Inferior parietal cortex (tissue), 1 donor: ENCODE measurements around the gene RNF222.

Source experiments
- DNase-seq: peaks from one replicate; pipeline ENCODE4 v3.0.0-alpha.2; 2016; ENCODE audit errors: extremely low spot score

Gene RNF222

GRCh38 chr17:8397636-8398035, at the start of gene RNF222:
Gene RNF222, minus strand, starts transcription at chr17:8397827. Its CDS starts 4,366 bp downstream, at chr17:8393461.
- DNase-seq = no peak

- DNase-seq = no peak
These were observed 47.9 kb upstream of the RNF222 start for GRCh38 chr17:8445536-8445935.

- DNase-seq = no peak
These were observed 46.9 kb upstream of the RNF222 start for GRCh38 chr17:8444494-8444893.

GRCh38 chr17:8443756-8444155, 46.1 kb upstream of the RNF222 start:
- no peak for DNase-seq

- no peak for DNase-seq
These were observed 44.7 kb upstream of the RNF222 start for GRCh38 chr17:8442310-8442709.

- no peak for DNase-seq
These were observed 44.1 kb upstream of the RNF222 start for GRCh38 chr17:8441690-8442089.

- DNase-seq = no peak
These were observed 42.1 kb upstream of the RNF222 start for GRCh38 chr17:8439681-8440080.

- DNase-seq = no peak
These were observed 40.8 kb upstream of the RNF222 start for GRCh38 chr17:8438441-8438840.

GRCh38 chr17:8436844-8437171, 39.2 kb upstream of the RNF222 start:
- DNase-seq = no peak

GRCh38 chr17:8436169-8436843, 38.7 kb upstream of the RNF222 start:
- no peak for DNase-seq

- peak; percentile 93 for DNase-seq
These were observed 37.9 kb upstream of the RNF222 start, which contains the start of gene NDEL1 for GRCh38 chr17:8435245-8436168. Gene NDEL1, plus strand, starts transcription at chr17:8435884. Its CDS starts 8,388 bp downstream, at chr17:8444272.

GRCh38 chr17:8430966-8431365, 33.3 kb upstream of the RNF222 start:
- no peak for DNase-seq

- DNase-seq = no peak
These were observed 29.2 kb upstream of the RNF222 start for GRCh38 chr17:8426802-8427201.

- no peak for DNase-seq
These were observed 28.6 kb upstream of the RNF222 start for GRCh38 chr17:8426094-8426720.

- no peak for DNase-seq
These were observed 23.9 kb upstream of the RNF222 start for GRCh38 chr17:8421571-8421970.

- peak; percentile 36 for DNase-seq
These were observed 22.7 kb upstream of the RNF222 start for GRCh38 chr17:8420041-8420934.

GRCh38 chr17:8419305-8419704, 21.7 kb upstream of the RNF222 start:
- no peak for DNase-seq

GRCh38 chr17:8418471-8418870, 20.8 kb upstream of the RNF222 start:
- DNase-seq = no peak

GRCh38 chr17:8417806-8418205, 20.2 kb upstream of the RNF222 start:
- DNase-seq = no peak

- DNase-seq = no peak
These were observed 16.3 kb upstream of the RNF222 start for GRCh38 chr17:8413938-8414337.

- DNase-seq = no peak
These were observed 15.7 kb upstream of the RNF222 start for GRCh38 chr17:8413328-8413727.

- no peak for DNase-seq
These were observed 14.5 kb upstream of the RNF222 start for GRCh38 chr17:8412089-8412488.
